ENCODE measurements around the gene CACNG8.
"Not testable (repeated sequence)": the region's sequence is repeated elsewhere in the genome, so short reads cannot be mapped to it uniquely, and the experiment has no call there.

The CACNG8 gene
- 0 to 0.20 reads per million in 2 donors for total RNA-seq

DNA sequence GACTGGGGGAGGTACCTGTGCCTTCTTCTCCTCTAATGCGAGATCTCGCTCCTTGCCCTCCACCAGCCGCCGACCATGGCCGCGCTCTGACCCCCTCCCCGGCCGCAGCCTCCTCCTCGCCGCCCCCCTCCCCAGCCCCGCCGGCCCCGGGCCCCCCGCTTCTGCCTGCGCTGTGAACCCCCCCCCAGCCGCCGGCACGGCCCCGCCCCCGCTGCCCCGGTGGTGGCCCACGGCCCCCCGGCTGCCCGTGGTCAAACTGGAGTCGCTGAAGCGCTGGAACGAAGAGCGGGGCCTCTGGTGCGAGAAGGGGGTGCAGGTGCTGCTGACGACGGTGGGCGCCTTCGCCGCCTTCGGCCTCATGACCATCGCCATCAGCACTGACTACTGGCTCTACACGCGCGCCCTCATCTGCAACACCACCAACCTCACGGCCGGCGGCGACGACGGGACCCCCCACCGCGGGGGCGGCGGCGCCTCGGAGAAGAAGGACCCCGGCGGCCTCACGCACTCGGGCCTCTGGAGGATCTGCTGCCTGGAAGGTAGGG is at the start of gene CACNG8:
TSS of gene CACNG8 (plus strand) at position 51 of the 545 bp plus-strand sequence.
- no peak for DNase-seq

DNA sequence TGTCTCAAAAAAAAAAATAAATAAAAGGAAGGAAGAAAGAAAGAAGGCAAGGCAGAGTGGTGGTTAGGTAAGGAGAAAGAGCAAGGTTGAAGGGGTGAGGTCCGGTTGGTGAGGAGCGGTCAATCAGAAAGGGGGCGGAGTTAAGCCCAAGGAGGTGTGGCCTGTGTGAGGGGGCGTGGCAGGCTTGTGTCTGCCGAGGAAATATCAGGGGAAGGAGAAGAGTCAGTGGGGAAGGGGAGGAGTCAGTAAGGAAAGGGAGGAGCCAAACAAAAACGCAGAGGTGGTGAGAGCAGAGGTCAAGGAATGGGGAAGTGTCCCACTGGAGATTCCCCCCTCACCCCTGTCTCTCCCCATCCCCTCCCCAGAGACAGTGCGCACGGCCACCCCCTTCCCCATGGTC is 47.7 kb upstream of the CACNG8 start:
- DNase-seq, result no peak

- no peak for DNase-seq
Observed at GRCh38 chr19:53916004-53916403, 46.7 kb upstream of the CACNG8 start.

DNA sequence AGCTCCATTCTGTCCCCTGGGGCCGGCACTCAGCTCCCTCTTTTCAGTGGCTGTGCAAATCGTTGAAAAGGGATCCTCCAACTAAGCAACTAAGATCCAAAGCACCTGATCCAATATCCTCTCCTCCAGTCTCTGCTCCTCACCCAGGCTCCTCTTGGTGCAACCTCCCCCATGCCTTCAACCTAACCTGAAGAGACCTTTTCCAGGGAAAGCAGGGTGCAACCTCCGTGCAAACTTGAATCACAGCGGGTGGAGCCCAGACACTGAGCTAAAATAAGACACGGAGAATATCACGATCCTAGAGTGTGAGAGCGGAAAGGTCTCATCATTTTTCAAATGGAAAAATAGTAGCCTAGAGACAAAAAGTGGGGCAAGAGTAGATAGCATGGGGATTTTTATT is 45.4 kb upstream of the CACNG8 start:
- DNase-seq, result no peak

DNA sequence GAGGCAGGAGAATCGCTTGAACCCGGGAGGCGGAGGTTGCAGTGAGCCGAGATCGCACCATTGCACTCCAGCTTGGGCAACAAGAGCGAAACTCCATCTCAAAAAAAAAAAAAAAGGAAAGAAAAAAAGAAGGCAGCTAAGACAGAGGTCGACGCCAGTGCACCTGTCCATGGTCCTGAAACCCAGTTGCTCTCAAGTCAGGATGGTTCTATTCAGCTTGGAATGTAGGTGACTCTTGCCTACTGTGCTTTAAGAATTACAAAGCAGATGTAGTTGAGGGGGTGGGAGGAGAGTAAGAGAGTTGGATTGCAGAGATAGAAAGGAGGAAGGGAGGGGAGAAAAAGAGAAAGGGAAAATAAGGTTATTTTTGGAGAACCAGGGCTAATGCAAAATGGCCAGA is 35.0 kb upstream of the CACNG8 start:
- peak in 2 of 5 experiments; percentile 18 to 36 for DNase-seq

DNA sequence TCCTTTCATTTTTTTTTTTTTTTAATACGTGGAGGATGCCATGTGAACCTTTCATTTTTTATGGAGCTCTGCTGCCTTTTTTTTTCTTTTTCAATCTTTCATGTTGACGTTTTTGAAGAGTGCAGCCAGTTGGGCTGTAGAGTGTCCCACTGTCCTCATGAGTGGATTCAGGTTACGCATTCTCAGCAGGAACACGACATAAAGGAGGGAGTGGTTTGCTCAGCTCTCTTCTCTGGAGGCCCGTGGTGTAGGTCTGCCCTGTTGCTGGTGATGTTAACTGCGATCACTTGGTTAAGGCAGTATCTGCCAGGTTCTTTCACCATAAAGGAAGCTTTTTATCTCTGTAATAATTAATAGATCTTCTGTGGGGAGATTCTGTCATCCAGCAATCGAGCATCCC is 26.7 kb upstream of the CACNG8 start:
- DNase-seq, result no peak

- peak in 1 of 5 experiments; percentile 6 for DNase-seq
Observed at GRCh38 chr19:53942001-53942786, 20.5 kb upstream of the CACNG8 start.

GRCh38 chr19:53944416-53944815 is 18.3 kb upstream of the CACNG8 start:
- DNase-seq, result no peak

- DNase-seq, result no peak
Observed at GRCh38 chr19:53944933-53945332, 17.8 kb upstream of the CACNG8 start.

DNA sequence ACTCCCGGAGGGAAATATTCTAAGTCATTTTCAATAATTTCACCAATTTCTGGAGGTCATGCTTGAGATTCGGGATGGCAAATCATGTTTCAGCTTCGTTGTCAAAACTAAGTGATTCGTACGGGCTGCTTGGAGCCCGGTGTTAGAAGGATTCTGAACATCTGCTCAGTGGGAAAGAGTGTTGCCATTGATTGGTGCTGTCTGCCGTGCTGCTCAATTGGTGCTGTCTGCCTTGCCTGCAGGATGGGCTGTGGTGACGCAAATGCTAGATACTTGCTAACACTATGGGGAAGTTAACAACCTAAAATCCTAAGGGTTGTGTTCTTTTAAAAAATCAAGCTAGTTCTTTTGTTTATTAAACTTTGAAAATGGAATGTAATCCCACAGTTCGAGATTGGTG is 17.3 kb upstream of the CACNG8 start:
- no peak for DNase-seq

- DNase-seq, result no peak
Observed at GRCh38 chr19:53945998-53946397, 16.7 kb upstream of the CACNG8 start.

GRCh38 chr19:53947624-53948023 is 15.1 kb upstream of the CACNG8 start:
- DNase-seq, result no peak

DNA sequence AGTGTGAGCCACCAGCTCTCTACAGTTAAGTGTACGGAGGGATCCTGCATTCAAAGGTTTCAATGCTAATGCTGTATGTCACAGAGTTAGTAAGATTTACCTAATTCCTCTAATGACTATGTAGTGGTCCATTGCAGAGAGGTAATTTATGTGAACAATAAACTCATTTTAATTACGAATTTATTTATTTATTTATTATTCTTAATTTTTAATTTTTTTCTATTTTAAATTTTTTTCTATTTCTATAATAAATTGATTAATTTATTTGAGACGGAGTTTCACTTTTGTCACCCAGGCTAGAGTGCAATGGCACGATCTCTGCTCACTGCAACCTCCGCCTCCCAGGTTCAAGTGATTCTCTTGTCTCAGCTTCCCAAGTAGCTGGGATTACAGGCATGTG is 14.1 kb upstream of the CACNG8 start:
- not testable (repeated sequence) for DNase-seq

DNA sequence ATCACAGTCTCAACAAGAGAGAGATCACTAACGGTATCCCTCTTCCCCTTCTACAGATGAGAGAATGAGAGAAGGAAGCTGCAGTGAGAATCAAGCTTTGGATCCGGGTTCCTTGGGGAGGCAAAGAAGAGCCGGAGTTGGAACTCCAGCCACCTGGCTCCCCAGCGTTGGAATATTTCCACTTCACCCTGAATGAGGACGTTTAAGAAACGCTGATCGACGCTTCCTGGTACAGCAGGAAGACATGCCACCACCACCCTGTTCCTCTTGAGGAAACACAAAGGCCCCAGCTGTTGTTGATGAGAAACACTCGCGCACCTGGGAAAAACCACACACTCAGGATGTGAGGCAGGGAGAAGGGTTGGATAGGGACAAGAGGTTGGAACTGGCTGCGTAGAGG is 11.3 kb upstream of the CACNG8 start:
- no peak for DNase-seq

GRCh38 chr19:53951947-53952346 is 10.8 kb upstream of the CACNG8 start:
- no peak for DNase-seq

- DNase-seq, result no peak
Observed at GRCh38 chr19:53953383-53953782, 9.4 kb upstream of the CACNG8 start.

DNA sequence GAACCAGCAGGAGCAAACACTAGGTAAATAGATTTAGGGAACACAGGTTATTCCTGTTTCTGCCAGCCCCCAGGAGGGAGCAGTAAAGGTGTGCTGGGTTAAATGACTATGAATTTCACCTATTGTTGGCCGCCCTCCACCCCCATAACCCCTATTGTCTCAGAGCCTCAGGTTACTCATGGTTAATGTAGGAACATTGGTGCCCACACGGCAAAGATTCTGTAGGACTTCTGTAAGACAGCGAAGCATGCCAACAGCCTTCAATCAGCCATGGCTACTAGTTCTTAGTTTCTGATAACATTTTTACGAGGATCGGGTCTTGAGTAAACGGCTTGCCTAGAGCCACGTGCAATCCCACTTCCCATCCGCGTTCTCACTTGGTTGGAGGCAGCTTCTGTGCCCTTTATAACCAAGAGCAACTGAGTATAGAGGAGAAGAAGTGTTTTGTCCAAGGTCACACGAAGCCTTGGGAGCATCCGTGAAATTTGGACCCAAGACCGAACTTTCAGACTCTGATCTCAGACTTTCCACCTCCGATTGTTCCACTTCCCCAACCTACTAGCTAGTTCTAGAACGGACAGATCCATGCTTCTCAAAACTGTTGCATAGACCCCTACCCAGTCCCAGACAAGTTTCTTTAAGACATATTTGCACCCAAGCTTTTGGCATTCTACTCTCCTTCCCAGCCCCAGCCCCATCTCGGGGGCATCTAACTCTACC is 5.1 kb upstream of the CACNG8 start:
- no peak for DNase-seq

GRCh38 chr19:53958168-53958571 is 4.6 kb upstream of the CACNG8 start:
- DNase-seq, result no peak

GRCh38 chr19:53958823-53959757 is 3.6 kb upstream of the CACNG8 start:
- DNase-seq, result no peak

DNA sequence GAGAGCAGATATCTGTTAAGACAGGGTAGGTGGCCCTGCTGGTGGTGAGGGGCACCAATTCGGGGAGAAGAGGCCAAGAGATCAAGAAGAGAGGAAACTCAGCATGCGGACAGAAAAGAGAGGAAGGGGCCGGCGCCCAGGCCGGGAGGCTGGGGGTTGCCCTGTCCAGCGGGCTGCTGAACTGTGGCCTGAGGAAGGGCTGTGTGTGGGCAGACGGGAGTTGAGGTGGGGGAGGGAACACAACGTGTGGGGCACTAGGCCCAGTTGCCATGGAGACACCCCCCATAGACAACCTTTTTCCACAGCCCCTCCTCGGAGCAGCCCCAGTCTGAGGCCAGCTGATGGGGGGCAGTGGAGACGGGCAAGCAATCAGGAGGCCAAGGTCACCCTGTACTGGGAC is 2.5 kb upstream of the CACNG8 start:
- no peak for DNase-seq

DNA sequence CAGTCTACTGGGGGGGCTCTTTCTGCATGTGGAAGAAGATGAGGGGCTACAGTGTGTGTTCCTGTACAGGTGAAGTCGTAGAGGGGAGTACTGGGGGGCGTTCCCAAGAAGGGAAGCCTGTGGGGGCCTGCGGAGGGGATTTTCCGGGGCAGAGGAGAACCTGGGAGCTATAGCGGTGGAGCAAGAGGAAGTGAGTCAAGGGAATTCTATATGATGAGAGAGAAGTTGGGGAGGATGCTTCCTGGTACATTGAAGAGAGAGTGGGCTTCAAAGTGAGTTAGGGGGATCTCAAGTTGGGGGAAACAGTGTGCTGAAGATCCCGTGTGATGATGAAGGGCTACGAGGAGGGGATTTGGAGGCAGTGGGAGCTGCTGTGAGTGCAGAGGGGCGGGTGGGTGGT is 1.9 kb upstream of the CACNG8 start:
- no peak for DNase-seq

- DNase-seq, result no peak
Observed at GRCh38 chr19:53961523-53962356, 997 bp upstream of the CACNG8 start.

Data from T-helper 2 cell (primary cell).